ENCODE measurements around the gene ALK.

ALK gene

DNA sequence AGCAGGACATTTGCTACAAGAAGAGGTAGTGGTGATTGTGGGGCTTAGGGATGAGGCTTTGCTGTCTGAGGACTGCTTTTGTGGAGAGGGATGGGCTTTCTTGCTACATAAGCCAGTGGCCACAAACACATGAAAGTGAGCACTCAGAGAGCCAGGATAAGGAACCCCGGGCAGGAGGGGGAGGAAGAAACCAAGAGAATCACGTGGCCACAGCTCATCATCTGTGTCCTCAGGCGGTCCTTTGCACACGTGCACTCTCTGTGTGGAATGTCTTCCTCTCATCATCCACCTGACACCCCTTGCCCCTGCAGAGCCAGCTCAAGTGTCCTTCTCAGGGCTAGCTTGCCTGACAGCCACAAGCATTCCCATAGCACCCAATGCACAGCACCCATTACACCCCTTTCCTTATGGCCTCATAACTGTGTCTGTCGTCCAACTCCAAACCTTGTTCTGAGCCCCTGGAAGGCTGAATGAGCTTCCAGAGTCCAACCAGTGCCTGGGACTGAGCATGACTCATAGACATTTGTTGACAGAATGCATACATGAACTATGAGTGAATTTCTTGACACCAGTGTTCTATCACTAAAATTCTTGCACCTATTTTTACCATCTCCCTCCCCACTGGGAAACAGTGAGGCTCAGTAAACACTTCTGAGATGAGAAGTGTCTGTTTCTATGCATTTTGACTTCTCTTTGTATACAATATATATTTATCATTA is 398.3 kb downstream of the ALK start:
- peak; percentile 34 for DNase-seq

DNA sequence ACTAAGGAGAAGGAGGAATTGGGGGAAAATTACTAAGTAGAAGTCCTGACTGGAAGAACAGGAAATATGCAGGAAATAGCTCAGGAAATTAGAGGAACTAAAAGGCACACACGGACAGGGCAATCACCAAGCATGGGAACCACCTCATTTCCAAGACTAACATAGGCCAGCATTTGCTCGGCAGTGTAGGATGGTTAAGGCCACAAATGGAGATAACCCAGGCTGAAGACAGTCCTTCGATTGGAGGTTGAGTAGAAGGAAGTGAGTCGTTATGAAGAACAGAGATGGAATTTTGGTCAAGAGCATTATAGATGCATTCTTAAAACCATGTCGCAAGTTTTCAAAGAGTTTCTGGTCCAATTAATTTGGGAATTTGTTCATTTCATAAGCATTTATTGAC is 401.4 kb downstream of the ALK start:
- DNase-seq, result no peak

DNA sequence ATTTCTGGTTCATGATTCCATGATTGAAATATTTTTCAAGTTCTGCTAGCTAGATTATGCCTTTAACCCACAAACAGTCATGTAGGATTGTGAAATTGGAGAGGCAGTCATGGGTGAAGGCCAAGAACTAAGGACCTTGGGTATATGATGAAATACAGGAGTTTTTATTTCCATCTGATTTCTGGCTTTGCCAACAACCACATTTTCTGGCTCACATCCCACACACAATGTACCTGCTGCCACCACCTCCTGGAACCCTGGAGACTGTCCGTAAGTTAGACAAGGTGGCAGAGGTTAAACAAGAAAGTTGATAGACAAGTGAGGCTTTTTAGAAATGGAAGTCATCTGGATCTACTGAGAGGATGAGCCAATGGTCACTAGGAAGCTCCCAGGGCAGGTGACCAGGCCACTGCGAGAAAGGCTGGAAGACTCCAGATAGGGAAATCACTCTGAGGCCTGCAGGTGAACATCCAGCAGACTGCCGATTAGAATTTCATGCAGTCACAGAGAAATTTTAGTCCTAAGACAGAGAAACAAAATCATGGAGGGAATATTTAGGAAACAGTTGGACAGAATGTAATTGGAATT is 402.0 kb downstream of the ALK start:
- DNase-seq, result peak; percentile 73

DNA sequence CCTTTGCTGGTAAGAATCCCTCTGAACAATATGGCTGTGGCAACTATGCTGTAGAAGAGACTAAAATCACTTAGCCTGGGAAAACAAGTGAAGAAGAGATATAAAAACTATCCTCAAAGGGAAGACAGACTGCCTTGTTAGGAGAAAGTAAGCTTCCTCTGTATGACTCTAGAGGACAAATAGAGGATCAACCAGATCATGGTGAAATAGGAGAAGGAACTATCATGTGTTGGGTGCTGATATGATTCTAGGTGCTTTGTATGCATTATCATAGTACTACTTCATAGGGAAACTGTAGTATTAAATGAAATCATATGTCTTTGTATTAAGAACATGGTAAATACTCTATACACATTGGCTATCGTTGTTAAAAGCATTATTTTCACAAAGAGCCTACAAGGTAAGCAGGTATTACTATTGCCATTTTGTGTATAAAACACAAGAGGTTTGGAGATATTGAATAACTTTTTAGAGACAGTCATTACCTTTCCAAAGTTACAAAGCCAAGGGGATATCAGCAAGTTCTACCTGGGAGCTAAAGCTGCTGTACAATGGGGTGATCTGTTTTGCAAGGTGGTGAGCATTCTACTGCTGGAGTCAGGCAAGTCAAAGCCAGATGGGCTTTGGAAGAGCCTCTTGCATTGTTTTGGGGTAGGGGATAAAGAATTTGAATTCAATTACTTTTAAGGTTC is 402.6 kb downstream of the ALK start:
- DNase-seq, result peak; percentile 45

DNA sequence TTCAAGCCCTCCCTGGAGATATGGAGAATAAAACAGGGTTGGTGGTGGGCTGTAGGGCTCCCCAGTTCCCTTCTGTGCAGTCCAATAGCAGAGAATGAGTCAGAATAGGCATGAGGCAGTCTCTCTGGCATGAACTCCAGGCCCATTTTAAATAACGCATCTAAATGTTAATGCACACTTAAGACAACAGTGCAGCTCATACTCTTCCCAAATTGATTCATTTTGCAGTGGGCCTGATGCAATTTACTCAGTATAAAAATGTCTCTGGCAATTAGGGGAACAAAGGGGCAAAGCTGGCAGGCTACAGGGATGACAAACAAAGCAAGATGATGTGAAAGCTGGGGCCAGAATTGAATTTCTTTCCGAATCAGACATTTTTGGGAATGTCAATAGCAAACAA is 403.4 kb downstream of the ALK start:
- DNase-seq, result no peak

DNA sequence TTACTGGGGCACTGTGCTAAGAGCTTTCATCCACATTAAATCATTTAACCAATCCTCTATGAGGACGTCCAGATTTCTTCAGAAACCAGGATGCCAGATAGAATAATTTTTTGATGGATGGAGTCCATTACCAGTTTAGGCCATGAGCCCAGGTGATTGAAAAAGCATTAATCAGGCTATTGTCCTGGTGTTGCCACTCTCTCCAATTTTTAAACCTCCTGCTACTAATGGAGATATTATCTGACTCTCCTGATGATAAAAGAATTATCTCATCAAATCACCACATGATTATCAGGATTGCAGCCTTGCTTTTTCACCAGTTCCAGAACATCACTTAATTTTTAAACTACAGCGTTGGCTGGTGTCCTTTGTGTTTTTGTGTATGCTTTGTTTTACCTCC is 404.0 kb downstream of the ALK start:
- no peak for DNase-seq

DNA sequence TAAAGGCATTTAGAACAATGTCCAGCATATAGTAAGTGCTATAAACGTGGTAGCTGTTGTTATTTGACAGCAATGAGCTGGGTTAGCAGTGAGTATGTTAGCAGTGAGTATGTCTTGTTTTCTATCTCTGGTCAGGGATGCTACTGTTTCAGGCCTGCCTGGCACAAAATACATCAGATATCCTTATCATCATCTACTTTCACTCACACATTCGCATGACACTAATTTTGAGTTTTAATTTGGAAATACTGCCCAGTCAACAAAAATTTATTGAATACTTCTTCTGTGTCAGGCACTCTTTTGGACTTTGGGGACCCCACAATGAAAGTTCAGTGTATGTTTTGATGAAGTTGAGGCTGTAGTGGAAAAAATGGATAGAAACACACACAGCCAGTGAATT is 404.6 kb downstream of the ALK start:
- DNase-seq, result no peak

DNA sequence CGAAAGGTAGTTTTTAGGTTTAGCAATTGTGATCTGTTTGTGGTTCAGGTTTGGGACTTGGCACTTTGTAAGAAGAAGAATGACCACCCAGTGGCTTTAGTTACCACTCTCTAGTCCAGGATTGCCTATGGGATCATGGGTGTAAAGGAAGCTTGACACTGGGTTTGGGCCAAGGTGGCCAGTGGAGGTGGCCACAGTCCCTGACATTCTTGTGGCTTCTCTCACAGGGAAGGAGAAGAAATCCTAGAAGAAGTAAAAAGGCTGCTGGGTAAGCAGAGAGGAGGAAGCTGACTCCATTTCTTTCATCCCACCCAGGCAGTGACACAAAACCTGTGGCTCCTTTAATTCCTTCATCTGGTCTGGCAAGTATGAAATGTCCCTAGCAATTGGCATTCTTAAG is 411.5 kb downstream of the ALK start:
- no peak for DNase-seq

DNA sequence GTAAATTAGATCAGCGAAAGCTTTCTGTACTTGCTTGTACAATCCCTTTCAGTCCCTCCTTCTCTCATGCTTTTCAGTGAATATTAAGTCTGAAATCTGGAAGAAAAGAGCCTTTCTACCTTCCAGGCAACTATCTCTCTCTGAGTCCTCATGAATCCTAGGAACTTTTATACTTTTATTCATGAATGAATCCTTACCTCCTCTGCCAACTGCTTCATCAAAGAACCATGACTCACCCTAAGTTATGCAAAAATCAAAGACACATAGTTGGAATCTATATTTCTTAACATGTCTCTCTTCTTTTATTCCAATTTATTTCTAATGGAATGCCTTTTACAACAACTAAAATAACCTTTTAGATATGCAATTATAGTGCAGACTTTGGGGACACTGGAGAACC is 412.0 kb downstream of the ALK start:
- no peak for DNase-seq

DNA sequence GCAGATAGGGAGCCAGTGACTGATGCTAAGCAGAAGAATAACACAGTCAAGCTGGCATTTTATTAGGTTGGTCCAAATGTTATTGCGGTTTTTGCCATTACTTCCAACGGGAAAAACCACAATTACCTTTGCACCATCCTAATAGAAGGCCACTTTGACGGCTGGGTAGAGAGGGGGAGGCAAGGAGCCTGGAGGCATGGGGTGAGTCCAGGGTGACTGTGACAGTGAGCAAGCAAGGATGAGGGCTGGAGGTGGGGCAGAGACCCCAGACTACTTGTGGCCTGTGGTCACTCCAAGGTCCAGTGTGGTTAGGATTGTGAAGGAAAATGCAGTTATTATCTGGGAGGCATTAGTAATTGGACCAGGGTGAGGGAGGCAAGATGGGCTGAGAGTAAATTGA is 416.6 kb downstream of the ALK start:
- no peak for DNase-seq

DNA sequence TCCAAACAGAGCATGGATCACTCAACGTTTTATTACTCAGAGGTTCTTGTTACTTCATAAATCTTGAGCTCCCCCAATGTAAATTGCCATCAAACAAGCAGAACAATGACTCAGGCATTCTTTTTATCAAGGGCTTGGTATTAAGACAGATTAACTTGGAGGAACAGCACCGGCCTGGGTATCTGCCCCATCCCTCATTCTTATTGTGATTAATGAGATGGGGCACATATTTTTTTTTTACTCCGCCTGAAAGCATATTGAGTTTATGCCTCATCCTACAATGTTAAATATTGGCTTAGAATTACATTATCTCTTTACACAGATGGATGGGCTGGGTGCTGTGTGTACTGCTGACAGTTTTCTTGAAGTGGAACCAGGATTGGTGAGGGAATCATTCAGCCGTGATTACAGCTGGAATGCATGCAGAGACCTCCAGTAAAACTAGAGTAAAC is 418.9 kb downstream of the ALK start:
- no peak for DNase-seq

DNA sequence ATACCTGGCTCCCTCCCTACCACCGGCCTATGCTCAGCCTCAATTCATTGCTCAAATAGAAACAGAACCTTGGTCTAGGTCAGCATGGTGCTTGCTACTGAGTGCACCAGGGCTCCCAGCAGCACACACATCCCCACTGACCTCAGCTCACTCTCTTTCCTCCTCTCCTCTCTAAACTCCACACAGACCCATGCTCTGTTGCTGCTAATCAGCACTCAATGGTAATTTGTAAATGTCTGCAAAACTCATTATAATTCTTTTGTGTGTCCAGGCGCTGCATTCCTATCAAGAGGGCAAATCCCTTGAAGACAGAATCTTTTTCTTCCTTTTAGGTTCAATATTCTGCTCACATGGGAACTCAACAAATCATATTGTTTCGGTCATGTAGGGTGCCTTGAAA is 424.0 kb downstream of the ALK start:
- DNase-seq, result no peak

DNA sequence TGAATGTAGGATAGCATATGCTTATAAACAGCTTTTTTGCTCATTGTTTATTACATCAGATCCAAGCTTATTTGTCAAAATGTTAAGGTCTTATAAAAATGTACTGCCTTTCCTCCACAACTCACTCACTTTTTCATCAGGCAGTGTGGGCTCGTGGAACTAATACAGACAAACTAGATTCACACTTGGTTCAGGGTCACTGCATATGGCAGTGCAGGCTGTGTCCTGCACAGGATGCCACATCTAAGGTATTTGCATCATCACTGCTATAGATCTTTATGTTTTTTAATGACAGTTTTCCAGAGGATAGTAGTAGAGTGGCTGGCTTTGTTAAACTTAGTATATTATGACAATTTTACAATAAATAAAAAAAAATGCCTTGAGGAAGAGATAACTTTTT is 425.2 kb downstream of the ALK start:
- DNase-seq, result no peak

DNA sequence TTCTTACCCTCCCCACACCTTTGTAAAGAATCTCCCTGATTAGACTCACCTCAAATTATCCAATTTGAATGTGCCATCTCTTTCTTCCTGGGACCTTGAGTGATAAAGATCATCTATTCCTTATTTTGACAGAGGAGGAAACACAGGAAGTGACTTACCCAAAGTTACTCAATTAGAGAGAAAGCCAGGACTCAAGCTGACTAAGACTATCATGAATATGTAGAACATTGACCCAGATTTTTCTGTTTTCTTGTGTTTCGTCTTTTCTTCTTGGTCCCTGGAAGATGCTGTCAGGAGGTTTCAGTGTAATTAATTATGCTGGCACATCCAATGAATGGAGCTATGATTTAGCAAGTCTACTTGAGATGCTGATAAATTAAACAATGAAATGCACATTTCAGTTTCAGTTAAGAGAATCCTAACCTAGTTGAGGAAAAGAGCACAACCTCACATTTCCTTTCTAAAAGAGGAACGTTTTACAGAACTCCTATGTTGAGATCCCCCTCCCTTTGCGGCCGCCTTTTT is 425.8 kb downstream of the ALK start:
- DNase-seq, result peak; percentile 33

DNA sequence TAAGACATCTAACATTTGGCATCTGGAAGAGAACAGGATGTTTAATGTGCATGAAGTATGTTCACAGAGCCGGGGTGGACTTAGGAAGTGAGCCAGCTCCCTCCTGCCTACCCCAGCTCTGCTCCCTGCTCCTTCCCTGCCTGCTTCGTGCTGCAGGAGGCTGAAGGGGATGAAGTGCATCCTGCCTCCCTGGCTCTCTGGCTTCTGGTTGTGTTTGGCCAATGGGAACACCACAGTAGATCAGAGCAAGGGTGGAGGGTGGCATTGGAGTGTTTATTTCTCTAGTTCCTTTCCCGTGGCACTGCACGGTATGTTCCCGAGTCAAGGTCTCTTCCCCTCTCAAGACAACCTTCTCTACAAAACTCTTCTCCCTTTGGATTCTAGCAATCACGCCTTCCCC is 426.3 kb downstream of the ALK start:
- no peak for DNase-seq

DNA sequence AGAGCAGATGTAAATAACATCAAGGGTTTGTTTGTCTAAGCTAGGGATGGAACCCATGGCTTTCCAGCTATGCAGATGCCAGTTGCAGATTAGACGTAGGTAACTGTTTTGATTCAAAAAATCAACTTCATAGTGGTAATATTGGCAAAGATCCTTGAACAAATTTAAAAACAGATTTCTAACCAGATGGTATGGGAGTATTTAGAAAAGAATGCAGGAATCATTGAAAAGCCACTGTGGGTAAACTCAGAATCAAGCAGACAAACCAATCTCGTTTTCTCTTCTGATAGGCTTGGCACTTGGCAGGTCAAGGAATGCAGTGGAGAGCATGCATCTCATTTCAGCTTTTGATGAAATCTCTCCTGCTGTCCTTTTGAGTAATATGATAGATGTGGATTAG is 428.7 kb downstream of the ALK start:
- DNase-seq, result no peak

DNA sequence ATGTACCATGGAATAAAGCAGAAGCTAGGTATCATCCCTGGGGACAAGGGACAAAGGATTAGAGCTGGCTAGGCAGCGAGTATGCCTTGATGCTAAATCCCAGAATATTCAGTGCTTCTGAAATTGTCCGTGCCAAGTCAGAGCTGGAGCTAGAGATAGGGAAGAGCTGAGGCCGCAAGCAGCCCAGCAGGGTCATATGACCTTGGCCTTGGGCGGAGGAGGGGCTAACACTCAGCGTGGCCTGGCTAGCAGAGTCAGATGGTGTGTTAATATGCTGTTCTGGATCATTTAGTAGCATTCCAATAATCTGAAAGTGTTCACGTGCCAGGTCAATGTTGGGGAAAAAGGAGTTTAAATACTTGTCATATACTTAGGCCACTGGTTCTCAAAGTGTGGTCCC is 431.3 kb downstream of the ALK start:
- no peak for DNase-seq

DNA sequence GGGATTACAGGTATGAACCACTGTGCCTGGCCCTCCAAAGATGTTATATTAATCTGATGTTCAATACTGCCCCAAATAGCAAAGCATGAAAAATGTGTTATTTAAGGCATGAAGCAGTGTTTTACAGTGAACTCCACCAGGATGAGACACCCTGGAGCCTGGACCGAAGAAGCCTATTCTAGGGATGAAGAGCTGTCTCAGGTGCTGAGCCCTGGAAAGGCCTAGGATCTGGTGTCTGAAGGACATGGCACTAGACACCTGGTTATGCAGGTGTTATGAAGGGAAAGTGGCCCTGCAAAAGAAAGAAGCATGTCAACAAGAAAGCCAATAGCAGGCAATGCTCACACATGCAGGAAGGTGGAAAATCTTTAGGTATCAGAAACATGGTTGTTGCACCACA is 431.8 kb downstream of the ALK start:
- no peak for DNase-seq

DNA sequence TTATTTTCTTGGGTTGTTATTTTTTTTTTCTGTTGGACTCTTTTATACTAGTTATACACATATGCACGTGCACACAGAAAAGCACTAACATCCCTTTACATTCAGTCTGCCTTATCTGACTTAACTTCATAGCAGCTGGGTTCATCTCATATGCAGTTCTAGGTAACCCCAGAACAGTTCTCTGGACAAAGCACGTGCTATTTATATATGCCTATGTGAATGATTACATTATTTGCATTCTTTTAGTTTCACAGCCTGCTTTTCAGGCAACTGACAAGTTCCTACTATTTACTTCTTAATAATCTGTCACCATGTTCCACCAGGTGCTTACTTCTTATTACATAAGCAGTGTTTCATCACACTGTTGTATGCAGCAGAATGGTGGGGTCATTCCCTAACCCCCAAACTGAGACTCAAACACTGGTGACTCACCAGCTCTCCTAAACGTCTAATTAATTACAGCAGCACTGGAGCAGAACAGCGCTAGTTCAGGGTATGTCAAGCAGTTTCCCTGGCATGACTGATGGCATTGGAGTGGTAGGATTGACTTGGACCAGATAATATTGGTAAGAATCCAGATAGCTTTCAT is 433.3 kb downstream of the ALK start:
- DNase-seq, result no peak

DNA sequence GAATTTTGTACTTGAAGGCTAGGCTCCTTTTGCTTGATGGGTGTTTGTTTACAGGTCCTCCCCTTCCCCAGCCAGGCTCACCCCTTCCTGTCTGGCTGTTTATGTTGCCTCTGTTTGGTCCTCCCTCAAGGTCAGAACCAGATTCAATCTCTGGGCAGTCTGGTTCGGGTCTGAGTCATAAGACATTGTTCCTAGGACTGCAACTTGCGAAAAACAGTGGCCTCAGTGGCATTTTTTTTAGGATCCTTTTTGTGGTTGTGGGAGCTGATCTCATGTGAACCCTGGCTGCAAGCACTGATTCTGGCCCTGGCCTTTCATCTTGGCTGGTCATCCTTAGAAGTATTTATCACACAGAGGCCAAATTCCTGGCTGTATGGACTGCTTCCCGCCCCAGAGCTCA is 435.8 kb downstream of the ALK start:
- DNase-seq, result no peak

DNA sequence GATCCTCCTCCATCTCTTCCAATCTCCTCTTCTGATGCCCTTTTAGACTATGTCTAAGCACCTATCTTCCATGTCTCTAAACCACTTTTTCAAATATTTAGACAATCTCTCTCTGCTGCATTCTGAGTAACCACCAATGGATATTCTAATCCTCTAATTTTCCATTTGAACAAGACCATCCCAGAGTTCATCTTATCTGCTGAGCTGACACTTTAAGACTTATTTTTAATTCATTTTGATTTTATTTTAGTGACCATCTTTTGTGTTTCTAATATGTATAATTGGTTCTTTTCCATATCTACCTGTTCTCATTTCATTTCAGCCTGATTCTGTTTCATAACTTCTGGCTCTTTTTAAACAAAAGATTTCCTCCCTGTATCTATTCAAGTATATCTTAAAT is 436.3 kb downstream of the ALK start:
- DNase-seq, result no peak

DNA sequence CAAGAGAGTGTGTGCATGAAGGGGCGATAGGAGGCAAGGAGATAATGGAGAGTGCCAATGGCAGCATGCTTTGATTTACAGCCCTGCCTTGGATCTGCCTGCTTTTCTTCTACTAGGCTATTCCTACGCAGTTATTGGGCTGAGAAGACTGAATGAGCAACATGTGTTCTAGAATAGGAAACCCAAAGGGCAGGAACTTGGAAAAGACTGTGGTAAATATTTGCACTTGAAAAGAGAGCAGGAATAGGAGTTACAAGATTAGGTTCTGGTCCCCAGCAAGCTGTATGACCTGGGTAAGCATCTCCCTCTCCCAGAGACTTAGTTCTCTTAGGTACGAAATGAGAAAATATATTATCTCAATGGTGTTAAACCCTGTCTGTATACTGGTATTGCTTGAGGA is 438.5 kb downstream of the ALK start:
- no peak for DNase-seq

DNA sequence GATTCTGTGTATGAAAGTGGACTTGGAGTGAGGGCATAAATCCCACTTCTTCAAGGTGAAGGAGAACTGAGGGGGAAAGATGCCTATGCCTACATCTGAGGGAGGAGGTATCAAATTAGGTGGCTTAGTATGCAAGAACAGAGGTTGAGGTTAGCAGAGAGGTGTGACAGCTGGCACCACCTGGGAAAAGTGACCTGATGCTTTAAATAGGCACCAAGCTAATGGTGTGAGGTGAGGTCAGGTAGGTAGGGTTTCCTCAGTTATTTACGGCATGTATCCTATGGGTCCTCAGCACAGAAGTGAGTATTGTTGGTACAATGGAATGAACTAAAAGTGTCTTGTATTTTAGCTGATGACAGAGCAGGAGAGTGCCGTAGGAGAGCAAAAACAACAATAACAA is 439.0 kb downstream of the ALK start:
- DNase-seq, result no peak

DNA sequence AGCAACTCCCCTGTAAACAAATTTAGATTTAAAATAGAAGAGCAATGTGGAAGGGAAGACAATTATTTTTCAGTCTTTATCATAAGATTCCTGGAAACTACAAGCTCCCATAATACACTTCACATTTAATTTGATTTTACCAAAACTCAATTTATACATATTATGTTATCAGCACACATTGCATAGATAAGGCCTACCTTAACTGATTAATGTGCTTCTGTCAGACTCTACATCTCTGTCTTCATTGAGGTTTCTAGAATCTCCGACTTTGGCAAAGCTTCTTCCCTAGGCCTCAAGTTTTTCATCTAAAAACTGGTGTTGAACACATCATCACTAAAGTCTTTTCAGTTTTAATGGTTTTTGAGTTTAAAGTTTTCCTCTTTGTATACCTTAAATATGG is 440.1 kb downstream of the ALK start:
- no peak for DNase-seq

Measured in inflammatory macrophage treated with lipopolysaccharide for 4 hours (primary cell).